ENCODE results near the gene SYNPR. TPM values are rescaled to one million over a fixed set of nuclear protein-coding genes. Genes with fewer than 3 reads are reported as not detected.

SYNPR gene
- total RNA-seq, 2 donors from 2014 or later: not detected

GRCh38 chr3:63655519-63655918 lies 377.4 kb downstream of the SYNPR start:
- Histone ChIP-seq H3K4me3 (no peak overlapping the region), H3K36me3 (no peaks in the 10 kb centered on the region), H3K27ac (no peak overlapping the region), H3K9me3 (no peaks in the 10 kb centered on the region), H3K27me3 (replicated peaks; ENCODE audit: insufficient read depth) (no peaks in the 10 kb centered on the region), H3K4me1 (ENCODE audit: control insufficient read depth in 1 of 2, low read depth in 2 of 2) (no peaks in the 10 kb centered on the region)
- TF ChIP-seq, protein P1, sequence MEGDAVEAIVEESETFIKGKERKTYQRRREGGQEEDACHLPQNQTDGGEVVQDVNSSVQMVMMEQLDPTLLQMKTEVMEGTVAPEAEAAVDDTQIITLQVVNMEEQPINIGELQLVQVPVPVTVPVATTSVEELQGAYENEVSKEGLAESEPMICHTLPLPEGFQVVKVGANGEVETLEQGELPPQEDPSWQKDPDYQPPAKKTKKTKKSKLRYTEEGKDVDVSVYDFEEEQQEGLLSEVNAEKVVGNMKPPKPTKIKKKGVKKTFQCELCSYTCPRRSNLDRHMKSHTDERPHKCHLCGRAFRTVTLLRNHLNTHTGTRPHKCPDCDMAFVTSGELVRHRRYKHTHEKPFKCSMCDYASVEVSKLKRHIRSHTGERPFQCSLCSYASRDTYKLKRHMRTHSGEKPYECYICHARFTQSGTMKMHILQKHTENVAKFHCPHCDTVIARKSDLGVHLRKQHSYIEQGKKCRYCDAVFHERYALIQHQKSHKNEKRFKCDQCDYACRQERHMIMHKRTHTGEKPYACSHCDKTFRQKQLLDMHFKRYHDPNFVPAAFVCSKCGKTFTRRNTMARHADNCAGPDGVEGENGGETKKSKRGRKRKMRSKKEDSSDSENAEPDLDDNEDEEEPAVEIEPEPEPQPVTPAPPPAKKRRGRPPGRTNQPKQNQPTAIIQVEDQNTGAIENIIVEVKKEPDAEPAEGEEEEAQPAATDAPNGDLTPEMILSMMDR (IDR thresholded peaks at IDR 0.05): no peak
- DNase-seq (ENCODE audit: low spot score) (no peak), ATAC-seq (ENCODE audit: insufficient number of reproducible peaks, low FRiP score, low read depth) (no peak)

GRCh38 chr3:63656786-63657185 lies 378.7 kb downstream of the SYNPR start:
- Histone ChIP-seq H3K9me3 (no peaks in the 10 kb centered on the region), H3K36me3 (no peaks in the 10 kb centered on the region), H3K4me1 (ENCODE audit: control insufficient read depth in 1 of 2, low read depth in 2 of 2) (no peaks in the 10 kb centered on the region), H3K27me3 (replicated peaks; ENCODE audit: insufficient read depth) (no peaks in the 10 kb centered on the region), H3K4me3 (no peak overlapping the region), H3K27ac (no peak overlapping the region)
- TF ChIP-seq, protein P1 (IDR thresholded peaks at IDR 0.05): no peak
- ATAC-seq (ENCODE audit: insufficient number of reproducible peaks, low FRiP score, low read depth): no peak
- no peak for DNase-seq (ENCODE audit: low spot score)

DNA sequence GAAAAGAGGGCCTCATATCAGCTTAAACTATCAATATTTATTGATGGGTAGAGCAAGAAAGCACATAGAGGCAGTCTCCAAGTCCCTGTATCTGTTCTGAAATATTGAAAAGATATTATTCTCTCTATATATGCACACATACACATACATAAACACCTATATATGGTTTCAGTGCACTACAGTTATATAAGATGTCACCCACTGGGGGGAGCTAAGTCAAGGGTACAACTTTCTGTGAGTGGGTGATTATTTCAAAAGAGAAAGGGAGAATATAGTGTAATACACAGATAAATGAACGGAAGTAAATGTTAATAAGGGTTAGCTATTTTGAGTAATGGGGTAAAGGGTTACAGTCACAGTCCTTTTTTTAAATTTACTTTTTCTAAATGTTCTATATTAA lies 383.1 kb downstream of the SYNPR start:
- no peak overlapping the region for H3K27ac ChIP-seq
- TF ChIP-seq, protein P1 (IDR thresholded peaks at IDR 0.05): no peak
- DNase-seq (ENCODE audit: low spot score) (no peak), ATAC-seq (ENCODE audit: insufficient number of reproducible peaks, low FRiP score, low read depth) (no peak)
- no peak overlapping the region for H3K4me3 ChIP-seq
- no peaks in the 10 kb centered on the region for H3K9me3 ChIP-seq
- H3K27me3 ChIP-seq (replicated peaks; ENCODE audit: insufficient read depth): no peaks in the 10 kb centered on the region
- no peaks in the 10 kb centered on the region for H3K4me1 ChIP-seq (ENCODE audit: control insufficient read depth in 1 of 2, low read depth in 2 of 2)
- no peaks in the 10 kb centered on the region for H3K36me3 ChIP-seq

- Histone ChIP-seq H3K9me3 (no peaks in the 10 kb centered on the region), H3K4me3 (no peak overlapping the region), H3K27me3 (replicated peaks; ENCODE audit: insufficient read depth) (no peaks in the 10 kb centered on the region), H3K36me3 (no peaks in the 10 kb centered on the region), H3K4me1 (ENCODE audit: control insufficient read depth in 1 of 2, low read depth in 2 of 2) (no peaks in the 10 kb centered on the region), H3K27ac (no peak overlapping the region)
- TF ChIP-seq, protein P1 (IDR thresholded peaks at IDR 0.05): no peak
- no peak for DNase-seq (ENCODE audit: low spot score)
- ATAC-seq (ENCODE audit: insufficient number of reproducible peaks, low FRiP score, low read depth): no peak
Observed at GRCh38 chr3:63662011-63662410, 383.9 kb downstream of the SYNPR start.

GRCh38 chr3:63662500-63662899 lies 384.4 kb downstream of the SYNPR start:
- H3K27me3 ChIP-seq (replicated peaks; ENCODE audit: insufficient read depth): no peaks in the 10 kb centered on the region
- DNase-seq (ENCODE audit: low spot score): no peak
- ATAC-seq (ENCODE audit: insufficient number of reproducible peaks, low FRiP score, low read depth): no peak
- H3K9me3 ChIP-seq: no peaks in the 10 kb centered on the region
- no peak overlapping the region for H3K4me3 ChIP-seq
- no peaks in the 10 kb centered on the region for H3K36me3 ChIP-seq
- H3K27ac ChIP-seq: no peak overlapping the region
- no peaks in the 10 kb centered on the region for H3K4me1 ChIP-seq (ENCODE audit: control insufficient read depth in 1 of 2, low read depth in 2 of 2)
- TF ChIP-seq, protein P1 (IDR thresholded peaks at IDR 0.05): no peak
